ENCODE measurements around the gene NCK2.

GRCh38 chr2:105803773-105804172 is 59.1 kb downstream of the NCK2 start:
- TF ChIP-seq, protein P1, sequence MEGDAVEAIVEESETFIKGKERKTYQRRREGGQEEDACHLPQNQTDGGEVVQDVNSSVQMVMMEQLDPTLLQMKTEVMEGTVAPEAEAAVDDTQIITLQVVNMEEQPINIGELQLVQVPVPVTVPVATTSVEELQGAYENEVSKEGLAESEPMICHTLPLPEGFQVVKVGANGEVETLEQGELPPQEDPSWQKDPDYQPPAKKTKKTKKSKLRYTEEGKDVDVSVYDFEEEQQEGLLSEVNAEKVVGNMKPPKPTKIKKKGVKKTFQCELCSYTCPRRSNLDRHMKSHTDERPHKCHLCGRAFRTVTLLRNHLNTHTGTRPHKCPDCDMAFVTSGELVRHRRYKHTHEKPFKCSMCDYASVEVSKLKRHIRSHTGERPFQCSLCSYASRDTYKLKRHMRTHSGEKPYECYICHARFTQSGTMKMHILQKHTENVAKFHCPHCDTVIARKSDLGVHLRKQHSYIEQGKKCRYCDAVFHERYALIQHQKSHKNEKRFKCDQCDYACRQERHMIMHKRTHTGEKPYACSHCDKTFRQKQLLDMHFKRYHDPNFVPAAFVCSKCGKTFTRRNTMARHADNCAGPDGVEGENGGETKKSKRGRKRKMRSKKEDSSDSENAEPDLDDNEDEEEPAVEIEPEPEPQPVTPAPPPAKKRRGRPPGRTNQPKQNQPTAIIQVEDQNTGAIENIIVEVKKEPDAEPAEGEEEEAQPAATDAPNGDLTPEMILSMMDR (IDR thresholded peaks at IDR 0.05) = no peak
- TF ChIP-seq POLR2A (IDR thresholded peaks at IDR 0.05) = no peak
